B cell (primary cell): ENCODE results near the gene IFT122. TPM values are rescaled to one million over a fixed set of nuclear protein-coding genes. Genes with fewer than 3 reads are reported as not detected.
A peak's percentile ranks its signal among the peaks of the same experiment; 100 is the strongest.

ENCODE experiments used
- ATAC-seq: fragments of 200-7000 bp; cut with Tn5 transposase; one replicate; pipeline ENCODE4 v1.10.0; 2021; ENCODE audit warnings: low read depth, mild to moderate bottlenecking, moderate number of reproducible peaks, moderate library complexity
- CTCF ChIA-PET: fragments of 350-600 bp; sonication (Branson Sonifier 250); formaldehyde crosslinking; loops from one replicate; lab custom pipeline; 2021; ENCODE audit warnings: antibody characterized with exemption, inconsistent platforms; lab: Charles Lee
- POLR2A ChIA-PET: fragments of 350-600 bp; sonication (Branson Sonifier 250); formaldehyde crosslinking; loops from one replicate; lab custom pipeline; 2021; ENCODE audit warnings: antibody characterized with exemption; lab: Charles Lee
- DNase-seq: peaks from one replicate; pipeline ENCODE4 v3.0.0; 2013
- H2AFZ ChIP-seq: 2 replicates; pipeline ENCODE4 v1.6.1; 2012; ENCODE audit warnings: mild to moderate bottlenecking, low read depth, low read length; ENCODE audit not compliant: insufficient read depth, poor library complexity, severe bottlenecking
- H3K27ac ChIP-seq, 2 donors: 1 replicate in 1 of 2; 2 replicates in 1 of 2; pipeline ENCODE4 v1.5.1; 2012 to 2013; ENCODE audit warnings: low read length in 2 of 2, mild to moderate bottlenecking in 2 of 2, moderate library complexity in 1 of 2
- H3K27me3 ChIP-seq, 4 experiments: fragments of 200-600 bp in 1 of 4; sonication (generic) in 1 of 4; replicated peaks in 1 of 4; 1 replicate in 2 of 4; 2 replicates in 2 of 4; pipeline versions ENCODE4 v1.6.1 to v1.7.0; 2013 to 2016; ENCODE audit warnings: low read length in 3 of 4, mild to moderate bottlenecking in 2 of 4, mixed read lengths in 1 of 4, moderate library complexity in 1 of 4; ENCODE audit not compliant: insufficient read depth in 4 of 4, control insufficient read depth in 3 of 4; ENCODE audit errors: control extremely low read depth in 1 of 4
- H3K36me3 ChIP-seq, 2 experiments: replicated peaks in 1 of 2; 1 replicate in 1 of 2; 2 replicates in 1 of 2; pipeline versions ENCODE4 v1.6.1 to v1.7.1; 2013; ENCODE audit warnings: low read length in 1 of 2; ENCODE audit not compliant: insufficient read depth in 2 of 2, control insufficient read depth in 1 of 2; ENCODE audit errors: control extremely low read depth in 1 of 2, extremely low read depth in 1 of 2
- H3K4me1 ChIP-seq, 2 donors: fragments of 200-600 bp in 1 of 2; sonication (generic) in 1 of 2; 1 replicate in 1 of 2; 2 replicates in 1 of 2; pipeline versions ENCODE4 v1.5.1 to v1.6.1; 2013 to 2017; ENCODE audit warnings: low read length in 2 of 2; ENCODE audit not compliant: control insufficient read depth in 2 of 2, insufficient read depth in 2 of 2
- H3K4me2 ChIP-seq: replicated peaks from 2 replicates; pipeline ENCODE3; 2012; ENCODE audit warnings: mild to moderate bottlenecking, low read depth, low read length; ENCODE audit not compliant: poor library complexity, severe bottlenecking
- H3K4me3 ChIP-seq, 5 experiments: fragments of 200-600 bp in 1 of 5; sonication (generic) in 1 of 5; 1 replicate in 3 of 5; 2 replicates in 2 of 5; pipeline versions ENCODE4 v1.5.1 to v1.7.0; 2011 to 2016; ENCODE audit warnings: low read length in 4 of 5, mild to moderate bottlenecking in 4 of 5, low read depth in 2 of 5, control low read depth in 1 of 5, moderate library complexity in 1 of 5; ENCODE audit not compliant: insufficient read depth in 1 of 5; ENCODE audit errors: control extremely low read depth in 1 of 5, extremely low read depth in 1 of 5
- H3K79me2 ChIP-seq: fragments of 200-600 bp; sonication (generic); one replicate; pipeline ENCODE4 v1.6.0; 2016; ENCODE audit warnings: low read length; ENCODE audit not compliant: control insufficient read depth, insufficient read depth
- H3K9ac ChIP-seq: fragments of 200-600 bp; sonication (generic); 2 replicates; pipeline ENCODE4 v1.6.1; 2017; ENCODE audit warnings: mild to moderate bottlenecking, low read length, moderate library complexity
- H3K9me3 ChIP-seq, 3 donors: one replicate each; pipeline versions ENCODE4 v1.6.1 to v1.7.1; 2013; ENCODE audit warnings: low read length in 2 of 3; ENCODE audit not compliant: control insufficient read depth in 2 of 3, insufficient read depth in 1 of 3; ENCODE audit errors: control extremely low read depth in 1 of 3
- H4K20me1 ChIP-seq: 2 replicates; pipeline ENCODE4 v1.6.0; 2012; ENCODE audit warnings: mild to moderate bottlenecking, low read length; ENCODE audit not compliant: insufficient read depth, control insufficient read depth, poor library complexity, severe bottlenecking
- H3K27ac Mint-ChIP-seq: one replicate; pipeline ENCODE4 v1.8.0; 2021; ENCODE audit warnings: mixed read lengths
- H3K27me3 Mint-ChIP-seq: one replicate; pipeline ENCODE4 v1.8.0; 2021; ENCODE audit warnings: mixed read lengths
- H3K4me1 Mint-ChIP-seq: one replicate; pipeline ENCODE4 v1.8.0; 2021; ENCODE audit warnings: mixed read lengths
- H3K4me3 Mint-ChIP-seq: one replicate; pipeline ENCODE4 v1.8.0; 2021; ENCODE audit warnings: mixed read lengths
- H3K9me3 Mint-ChIP-seq: one replicate; pipeline ENCODE4 v1.8.0; 2022; ENCODE audit warnings: mixed read lengths; ENCODE audit not compliant: insufficient read depth
- EZH2 ChIP-seq: IDR thresholded peaks from 2 replicates; pipeline ENCODE4 v1.6.1; 2012; ENCODE audit warnings: borderline replicate concordance, low read depth, mild to moderate bottlenecking, moderate library complexity, low read length; ENCODE audit not compliant: insufficient read depth, poor library complexity, severe bottlenecking
- WGBS: methylation state at CpG from one replicate; pipeline ENCODE4 v1.1.5; 2013; ENCODE audit warnings: missing lambda C conversion rate; ENCODE audit not compliant: insufficient coverage; 5-methylcytosine and 5-hydroxymethylcytosine counted together
- intact Hi-C: fragments of 100-400 bp; cut with micrococcal nuclease; formaldehyde crosslinking; loops from one replicate; pipeline ENCODE4 v1.10.0; 2022
- polyA plus RNA-seq: library from polyadenylated mRNA; depleted of rRNA; stranded (reverse); fragments of >200 nt; gene quantifications from 2 replicates; pipeline ENCODE4 v1.2.3, GENCODE V29; 2012
- total RNA-seq, 2 donors: library from RNA; stranded (reverse); fragments of 120-200 nt in 1 of 2; gene quantifications; 1 replicate in 1 of 2; 2 replicates in 1 of 2; pipeline versions ENCODE4 v1.2.3 to v1.2.4, GENCODE V29; 2013 to 2022
- TF ChIP-seq, protein P1 (sequence below): fragments of 200-600 bp; IDR thresholded peaks from one replicate; pipeline ENCODE4 v1.8.0; 2022; ENCODE audit warnings: antibody characterized with exemption, mild to moderate bottlenecking

The IFT122 gene
- total and polyA plus RNA-seq, 2 donors (not counting 1 experiment from before 2014, with no cell fraction given): 14.0 to 34.3 TPM

DNA sequence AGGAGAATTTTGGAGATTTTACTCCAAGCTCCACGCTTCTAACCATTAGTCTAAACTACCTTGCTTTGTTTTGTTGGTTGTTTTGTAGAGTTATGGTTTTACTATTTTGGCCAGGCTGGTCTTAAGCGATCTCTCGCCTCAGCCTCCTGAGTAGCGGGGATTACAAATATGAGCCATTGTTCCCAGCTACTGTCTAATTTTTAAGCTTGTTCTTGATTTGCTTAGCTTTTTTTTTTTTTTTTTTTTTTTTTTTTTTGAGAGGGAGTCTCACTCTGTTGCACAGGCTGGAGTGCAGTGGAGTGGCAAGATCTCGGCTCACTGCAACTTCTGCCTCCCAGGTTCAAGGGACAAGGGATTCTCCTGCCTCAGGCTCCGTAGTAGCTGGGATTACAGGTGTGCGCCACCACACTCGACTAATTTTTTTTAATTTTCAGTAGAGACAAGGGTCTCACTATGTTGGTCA, 40.1 kb upstream of the IFT122 start:
- Mint-ChIP-seq H3K4me1 (peaks cover 35% of the 10 kb centered on the region), H3K27me3 (no peaks in the 10 kb centered on the region), H3K4me3 (peak overlapping the region; percentile 96), H3K9me3 (no peaks in the 10 kb centered on the region), H3K27ac (peak overlapping the region; percentile 94)
- Histone ChIP-seq H3K79me2 (peaks cover 41% of the 10 kb centered on the region), H3K4me1 (peaks cover 20 to 22% of the 10 kb centered on the region in 2 donors), H3K9ac (peak overlapping the region; percentile 83), H3K27me3 (no peaks in the 10 kb centered on the region), H4K20me1 (peaks cover 34% of the 10 kb centered on the region), H3K27ac (peak overlapping the region; percentile 88 to 95), H3K4me2 (peak overlapping the region; percentile 77), H2AFZ (peak overlapping the region; percentile 94), H3K9me3 (no peaks in the 10 kb centered on the region), H3K36me3 (peaks cover 2 to 13% of the 10 kb centered on the region in 2 experiments), H3K4me3 (peak overlapping the region; percentile 76 to 99 (median 89))
- WGBS: 0% methylated on average over 1 of the region's 8 CpGs
- TF ChIP-seq, protein P1, sequence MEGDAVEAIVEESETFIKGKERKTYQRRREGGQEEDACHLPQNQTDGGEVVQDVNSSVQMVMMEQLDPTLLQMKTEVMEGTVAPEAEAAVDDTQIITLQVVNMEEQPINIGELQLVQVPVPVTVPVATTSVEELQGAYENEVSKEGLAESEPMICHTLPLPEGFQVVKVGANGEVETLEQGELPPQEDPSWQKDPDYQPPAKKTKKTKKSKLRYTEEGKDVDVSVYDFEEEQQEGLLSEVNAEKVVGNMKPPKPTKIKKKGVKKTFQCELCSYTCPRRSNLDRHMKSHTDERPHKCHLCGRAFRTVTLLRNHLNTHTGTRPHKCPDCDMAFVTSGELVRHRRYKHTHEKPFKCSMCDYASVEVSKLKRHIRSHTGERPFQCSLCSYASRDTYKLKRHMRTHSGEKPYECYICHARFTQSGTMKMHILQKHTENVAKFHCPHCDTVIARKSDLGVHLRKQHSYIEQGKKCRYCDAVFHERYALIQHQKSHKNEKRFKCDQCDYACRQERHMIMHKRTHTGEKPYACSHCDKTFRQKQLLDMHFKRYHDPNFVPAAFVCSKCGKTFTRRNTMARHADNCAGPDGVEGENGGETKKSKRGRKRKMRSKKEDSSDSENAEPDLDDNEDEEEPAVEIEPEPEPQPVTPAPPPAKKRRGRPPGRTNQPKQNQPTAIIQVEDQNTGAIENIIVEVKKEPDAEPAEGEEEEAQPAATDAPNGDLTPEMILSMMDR: peak; percentile 15
- TF ChIP-seq EZH2: no peak
- ChIA-PET CTCF (interaction anchor here (0.6 to 2.0 kb wide), 15 partner anchors 8 to 541 kb away, joined by 3 to 13 read pairs (median 4); partner anchors contain the start of genes EFCAB12, IFT122 and MBD4), POLR2A (interaction anchor here (1.9 kb wide), 1 partner anchor 40 kb away, joined by 12 read pairs; the partner anchor contains the start of genes IFT122 and MBD4)
- DNase-seq (no peak), ATAC-seq (peak; percentile 12)
- intact Hi-C loops: loop anchor here (1.0 to 10.0 kb wide), 5 partner anchors 24 to 239 kb away; partner anchors contain the start of genes EFCAB12, HMCES, IFT122 and ISY1

DNA sequence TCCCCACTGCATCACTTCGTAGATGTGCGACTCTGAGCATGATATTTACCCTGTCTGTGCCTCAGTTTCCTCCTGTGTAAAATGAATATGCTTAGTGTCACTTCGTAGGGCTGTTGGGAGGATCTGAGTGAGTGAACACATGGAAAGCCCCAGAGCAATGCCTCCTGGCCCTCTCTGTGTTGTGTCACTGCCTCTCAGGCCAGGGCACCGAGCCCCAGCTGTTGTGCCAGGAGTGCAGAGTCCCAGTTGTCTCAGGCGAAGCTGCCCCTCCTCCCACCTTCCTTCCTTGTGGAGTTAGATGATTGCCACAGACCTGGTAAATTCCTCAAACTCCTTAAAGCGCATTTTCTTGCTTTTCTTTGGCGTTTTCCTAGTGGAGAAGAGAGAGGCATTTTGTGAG, 37.8 kb upstream of the IFT122 start:
- peaks cover 24% of the 10 kb centered on the region for H3K79me2 ChIP-seq
- TF ChIP-seq, protein P1: no peak
- no peak for TF ChIP-seq EZH2
- H3K9ac ChIP-seq: no peak overlapping the region
- no peak overlapping the region for H3K4me3 ChIP-seq
- no peaks in the 10 kb centered on the region for H3K27me3 Mint-ChIP-seq
- intact Hi-C loops: no loop called here
- H3K9me3 ChIP-seq: no peaks in the 10 kb centered on the region
- POLR2A ChIA-PET: no interaction called here
- no peaks in the 10 kb centered on the region for H3K9me3 Mint-ChIP-seq
- H3K4me1 Mint-ChIP-seq: peaks cover 26% of the 10 kb centered on the region
- 100% methylated on average over 4 of the region's 7 CpGs for WGBS
- H3K27ac Mint-ChIP-seq: no peak overlapping the region
- no peaks in the 10 kb centered on the region for H3K27me3 ChIP-seq
- H3K4me2 ChIP-seq: no peak overlapping the region
- ATAC-seq (no peak), DNase-seq (no peak)
- H3K4me1 ChIP-seq: peaks cover 20 to 22% of the 10 kb centered on the region in 2 donors
- CTCF ChIA-PET: interaction anchor here (0.6 to 2.6 kb wide), 4 partner anchors 18 to 432 kb away, joined by 3 to 12 read pairs (median 4); partner anchors contain the start of gene EFCAB12
- H3K36me3 ChIP-seq: no peaks in the 10 kb centered on the region
- no peak overlapping the region for H2AFZ ChIP-seq
- no peak overlapping the region for H3K4me3 Mint-ChIP-seq
- H4K20me1 ChIP-seq: peaks cover 14% of the 10 kb centered on the region
- H3K27ac ChIP-seq: no peak overlapping the region
